ENCODE results near the gene SRBD1.

GRCh38 chr2:45448217-45448616, 162.8 kb downstream of the SRBD1 start:
- TF ChIP-seq CTCF (conservative IDR thresholded peaks at IDR 0.05 in 1 of 2, IDR thresholded peaks at IDR 0.05 in 1 of 2; ENCODE audit: low read depth in 1 of 2, low read length in 2 of 2) (no peak), EZH2 (IDR thresholded peaks at IDR 0.05; ENCODE audit: low read length, missing control alignments) (no peak)

Measured in fibroblast of lung (primary cell).